Activated naive CD4-positive, alpha-beta T cell treated with anti-CD3 and anti-CD28 coated beads, Interleukin-2, amount 50 U/mL, for 24 hours (primary cell): Measurements from ENCODE around the gene RFX8.

Experiments
- H3K27ac Mint-ChIP-seq: one replicate; pipeline ENCODE4 v1.8.0; 2021; ENCODE audit warnings: mild to moderate bottlenecking, mixed read lengths
- H3K27me3 Mint-ChIP-seq: one replicate; pipeline ENCODE4 v1.8.0; 2021; ENCODE audit warnings: mixed read lengths
- H3K36me3 Mint-ChIP-seq: one replicate; pipeline ENCODE4 v1.8.0; 2021; ENCODE audit warnings: mixed read lengths
- H3K4me1 Mint-ChIP-seq: one replicate; pipeline ENCODE4 v1.8.0; 2021; ENCODE audit warnings: mixed read lengths
- H3K4me3 Mint-ChIP-seq: one replicate; pipeline ENCODE4 v1.8.0; 2021; ENCODE audit warnings: mild to moderate bottlenecking, mixed read lengths
- H3K9me3 Mint-ChIP-seq: one replicate; pipeline ENCODE4 v1.8.0; 2021; ENCODE audit warnings: mixed read lengths

RFX8 gene

DNA sequence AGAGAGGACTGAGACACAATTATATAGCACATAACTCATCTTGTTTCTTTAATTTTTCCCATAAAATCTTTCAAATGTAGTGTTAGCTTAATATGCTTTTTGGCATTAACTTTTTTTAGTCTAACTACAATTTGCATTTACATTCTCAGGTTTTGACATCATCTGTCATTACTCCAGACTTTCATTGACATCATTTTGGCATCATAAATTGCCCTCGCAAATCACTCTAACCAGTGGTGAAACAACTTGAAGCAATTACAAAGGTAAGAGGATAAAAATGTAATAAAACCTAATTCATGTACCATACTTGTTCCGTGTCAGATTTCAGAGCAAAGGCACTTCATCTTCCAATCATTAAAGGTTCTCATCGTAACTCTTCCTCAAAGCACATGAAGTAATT lies 41.4 kb downstream of the RFX8 start:
- no peaks in the 10 kb centered on the region for H3K9me3 Mint-ChIP-seq
- H3K27ac Mint-ChIP-seq = no peak overlapping the region
- H3K36me3 Mint-ChIP-seq = no peaks in the 10 kb centered on the region
- no peaks in the 10 kb centered on the region for H3K27me3 Mint-ChIP-seq
- H3K4me3 Mint-ChIP-seq = no peak overlapping the region
- no peaks in the 10 kb centered on the region for H3K4me1 Mint-ChIP-seq

DNA sequence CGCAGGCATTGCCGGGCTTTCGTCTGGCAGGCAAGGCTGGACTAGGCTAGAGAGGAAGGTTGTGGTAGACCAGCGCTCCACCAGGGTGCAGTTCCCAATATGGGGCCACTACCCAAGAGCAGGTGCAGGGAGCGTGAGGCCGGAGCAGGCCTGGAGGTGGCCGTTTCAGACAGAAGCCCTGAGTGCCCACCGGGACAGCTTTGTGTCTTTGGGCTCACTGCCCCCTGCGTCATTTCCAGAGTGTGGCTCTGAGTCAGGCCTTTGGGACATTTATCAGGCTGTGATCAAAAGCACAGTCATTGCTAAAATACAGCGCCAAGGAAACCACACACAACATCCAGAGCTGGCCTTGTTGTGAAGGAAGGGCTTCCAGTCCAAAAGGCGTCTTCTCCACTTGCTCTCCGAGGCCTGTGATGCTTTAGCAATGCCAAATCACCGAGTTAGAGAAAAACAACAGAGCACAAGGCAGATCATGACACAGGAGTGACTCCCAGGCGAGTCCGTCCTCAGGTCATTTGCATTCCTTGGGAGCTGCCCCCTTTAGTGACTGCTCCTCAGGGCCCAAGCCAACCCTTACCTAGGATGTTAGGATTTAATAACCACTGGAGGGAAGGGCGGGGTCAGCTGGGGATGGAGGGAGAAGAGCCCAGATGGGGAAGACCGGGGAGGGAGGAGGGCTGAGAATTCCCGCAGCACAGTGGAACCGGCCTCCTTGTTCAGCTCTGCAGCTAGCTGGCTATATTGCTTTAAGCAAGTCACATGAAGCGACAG lies 42.3 kb downstream of the RFX8 start:
- Mint-ChIP-seq H3K27ac (no peak overlapping the region), H3K9me3 (no peaks in the 10 kb centered on the region), H3K4me3 (no peak overlapping the region)

DNA sequence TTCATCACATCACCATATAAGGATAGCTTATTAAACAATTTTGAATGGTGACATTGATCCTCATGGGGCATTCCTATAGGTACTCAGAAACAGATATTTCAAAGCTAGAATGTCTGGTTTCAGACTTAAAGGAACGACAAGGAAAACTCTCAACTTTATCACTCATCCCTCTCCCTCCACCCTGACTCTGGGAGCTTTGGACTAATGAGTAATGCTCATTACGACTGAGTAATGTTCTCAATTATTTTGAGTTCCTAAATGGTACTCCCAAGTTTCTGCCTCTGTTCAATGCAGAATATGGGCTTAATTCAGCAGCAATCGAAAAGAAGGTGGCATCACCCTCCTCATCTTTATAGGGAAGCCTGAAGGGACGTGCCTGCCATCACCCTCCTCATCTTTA lies 43.4 kb downstream of the RFX8 start:
- Mint-ChIP-seq H3K27me3 (no peaks in the 10 kb centered on the region), H3K4me3 (no peak overlapping the region), H3K9me3 (no peaks in the 10 kb centered on the region), H3K36me3 (no peaks in the 10 kb centered on the region), H3K4me1 (no peaks in the 10 kb centered on the region), H3K27ac (no peak overlapping the region)

More for the DNA sequence above, 42.3 kb downstream of the RFX8 start:
- H3K27me3 Mint-ChIP-seq = no peaks in the 10 kb centered on the region
- H3K36me3 Mint-ChIP-seq = no peaks in the 10 kb centered on the region
- no peaks in the 10 kb centered on the region for H3K4me1 Mint-ChIP-seq

GRCh38 chr2:101430156-101430555 lies 44.8 kb downstream of the RFX8 start:
- no peaks in the 10 kb centered on the region for H3K9me3 Mint-ChIP-seq

DNA sequence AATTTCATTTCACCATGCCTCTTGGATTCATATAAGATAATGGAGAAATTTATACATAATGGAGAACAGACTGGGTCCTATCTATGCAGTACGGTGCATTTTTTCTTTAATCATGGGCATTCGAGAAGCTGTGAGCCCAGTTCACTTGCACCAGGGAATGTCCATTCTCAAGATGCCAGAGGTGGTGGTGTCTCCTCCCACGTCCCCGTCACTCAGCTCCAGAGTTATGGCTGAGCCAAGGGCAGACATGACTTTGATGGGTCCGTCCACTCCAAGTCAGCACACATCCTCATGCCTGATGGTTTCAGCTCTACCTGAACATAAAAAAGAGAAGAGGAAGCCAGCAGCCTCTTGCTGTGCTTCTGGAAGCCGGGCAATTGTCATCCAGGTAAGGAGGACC lies 45.5 kb downstream of the RFX8 start:
- Mint-ChIP-seq H3K36me3 (no peaks in the 10 kb centered on the region), H3K27me3 (no peaks in the 10 kb centered on the region), H3K27ac (no peak overlapping the region), H3K4me1 (no peaks in the 10 kb centered on the region), H3K4me3 (no peak overlapping the region), H3K9me3 (no peaks in the 10 kb centered on the region)

More at GRCh38 chr2:101430156-101430555, 44.8 kb downstream of the RFX8 start:
- no peaks in the 10 kb centered on the region for H3K27me3 Mint-ChIP-seq
- no peaks in the 10 kb centered on the region for H3K36me3 Mint-ChIP-seq
- H3K27ac Mint-ChIP-seq = no peak overlapping the region
- H3K4me3 Mint-ChIP-seq = no peak overlapping the region
- H3K4me1 Mint-ChIP-seq = no peaks in the 10 kb centered on the region

GRCh38 chr2:101428422-101429176 lies 46.3 kb downstream of the RFX8 start:
- H3K27ac Mint-ChIP-seq = no peak overlapping the region
- no peaks in the 10 kb centered on the region for H3K9me3 Mint-ChIP-seq
- no peaks in the 10 kb centered on the region for H3K4me1 Mint-ChIP-seq
- no peak overlapping the region for H3K4me3 Mint-ChIP-seq
- H3K36me3 Mint-ChIP-seq = no peaks in the 10 kb centered on the region
- no peaks in the 10 kb centered on the region for H3K27me3 Mint-ChIP-seq

DNA sequence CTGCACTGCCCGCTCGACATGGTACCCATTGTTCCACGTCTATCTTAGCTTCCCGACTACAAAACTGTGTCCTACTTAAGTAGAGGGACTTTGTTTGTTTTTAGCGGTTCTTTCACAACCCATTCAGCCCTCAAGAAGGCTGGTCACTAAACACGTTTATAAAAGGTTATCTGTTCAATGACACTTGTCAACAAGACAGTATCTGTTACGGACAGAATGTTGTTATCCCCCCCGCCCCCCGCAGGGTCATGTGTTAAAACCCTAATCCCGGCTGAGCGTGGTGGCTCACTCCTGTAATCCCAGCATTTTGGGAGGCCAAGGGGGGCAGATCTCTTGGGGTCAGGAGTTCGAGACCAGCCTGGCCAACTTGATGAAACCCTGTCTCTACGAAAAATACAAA lies 47.2 kb downstream of the RFX8 start:
- Mint-ChIP-seq H3K36me3 (no peaks in the 10 kb centered on the region), H3K4me3 (no peak overlapping the region), H3K27me3 (no peaks in the 10 kb centered on the region), H3K4me1 (no peaks in the 10 kb centered on the region), H3K27ac (no peak overlapping the region), H3K9me3 (no peaks in the 10 kb centered on the region)

DNA sequence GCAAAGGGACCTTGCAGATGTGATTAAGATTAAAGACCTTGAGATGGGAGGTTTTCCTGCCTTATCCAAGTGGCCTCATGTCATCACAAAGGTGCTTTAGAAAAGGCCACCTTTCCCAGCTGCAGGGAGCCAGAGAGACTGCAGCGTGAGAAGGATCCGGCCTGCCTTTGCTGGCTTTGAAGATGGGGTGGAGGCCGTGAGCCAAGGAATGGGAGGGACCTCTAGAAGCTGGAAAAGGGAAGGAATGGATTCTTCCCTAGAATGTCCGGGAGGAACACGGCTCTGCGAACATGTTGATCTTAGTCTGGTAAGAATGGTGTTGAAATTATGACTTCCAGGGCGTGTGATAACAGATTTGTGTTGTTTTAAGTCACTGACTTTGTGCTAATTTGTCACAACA lies 47.7 kb downstream of the RFX8 start:
- H3K36me3 Mint-ChIP-seq = no peaks in the 10 kb centered on the region
- no peak overlapping the region for H3K4me3 Mint-ChIP-seq
- H3K27ac Mint-ChIP-seq = no peak overlapping the region
- no peaks in the 10 kb centered on the region for H3K27me3 Mint-ChIP-seq
- no peaks in the 10 kb centered on the region for H3K9me3 Mint-ChIP-seq
- no peaks in the 10 kb centered on the region for H3K4me1 Mint-ChIP-seq

GRCh38 chr2:101426822-101427221 lies 48.1 kb downstream of the RFX8 start:
- Mint-ChIP-seq H3K9me3 (no peaks in the 10 kb centered on the region), H3K27ac (no peak overlapping the region), H3K36me3 (no peaks in the 10 kb centered on the region), H3K4me3 (no peak overlapping the region), H3K27me3 (no peaks in the 10 kb centered on the region), H3K4me1 (no peaks in the 10 kb centered on the region)

DNA sequence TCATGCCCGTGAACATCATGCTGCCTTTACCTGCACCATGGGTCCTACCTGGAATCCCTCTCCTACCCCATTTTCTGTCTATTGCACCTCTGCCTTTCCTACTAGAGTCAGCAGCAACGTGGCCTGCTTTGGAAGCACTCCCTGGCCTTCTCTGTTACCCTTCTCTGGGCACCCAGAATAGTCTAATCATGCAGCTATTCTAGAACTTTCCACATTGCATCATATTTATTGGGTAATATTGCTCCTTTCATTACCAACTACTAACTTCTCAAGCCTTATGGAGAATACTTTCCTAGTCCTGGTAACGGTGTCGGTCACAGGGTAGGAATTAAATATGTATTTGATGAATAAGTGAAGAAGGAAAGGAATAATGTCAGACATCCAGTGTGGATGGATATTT lies 54.3 kb downstream of the RFX8 start:
- no peak overlapping the region for H3K27ac Mint-ChIP-seq
- H3K27me3 Mint-ChIP-seq = no peaks in the 10 kb centered on the region
- no peaks in the 10 kb centered on the region for H3K9me3 Mint-ChIP-seq
- peaks cover 5% of the 10 kb centered on the region for H3K4me1 Mint-ChIP-seq
- H3K36me3 Mint-ChIP-seq = no peaks in the 10 kb centered on the region
- no peak overlapping the region for H3K4me3 Mint-ChIP-seq

- H3K4me1 Mint-ChIP-seq = peaks cover 5% of the 10 kb centered on the region
- no peak overlapping the region for H3K27ac Mint-ChIP-seq
Observed at GRCh38 chr2:101419096-101419663, 55.7 kb downstream of the RFX8 start.

GRCh38 chr2:101418460-101419095 lies 56.3 kb downstream of the RFX8 start:
- Mint-ChIP-seq H3K27me3 (no peaks in the 10 kb centered on the region), H3K27ac (no peak overlapping the region), H3K4me1 (peaks cover 5% of the 10 kb centered on the region), H3K4me3 (no peak overlapping the region), H3K36me3 (peaks cover 2% of the 10 kb centered on the region), H3K9me3 (no peaks in the 10 kb centered on the region)

More at GRCh38 chr2:101419096-101419663, 55.7 kb downstream of the RFX8 start:
- Mint-ChIP-seq H3K4me3 (no peak overlapping the region), H3K9me3 (no peaks in the 10 kb centered on the region), H3K27me3 (no peaks in the 10 kb centered on the region), H3K36me3 (peaks cover 2% of the 10 kb centered on the region)

- Mint-ChIP-seq H3K9me3 (no peaks in the 10 kb centered on the region), H3K27me3 (no peaks in the 10 kb centered on the region), H3K36me3 (peaks cover 2% of the 10 kb centered on the region), H3K27ac (no peak overlapping the region), H3K4me3 (no peak overlapping the region), H3K4me1 (peaks cover 5% of the 10 kb centered on the region)
Observed at GRCh38 chr2:101416609-101417008, 58.3 kb downstream of the RFX8 start.

DNA sequence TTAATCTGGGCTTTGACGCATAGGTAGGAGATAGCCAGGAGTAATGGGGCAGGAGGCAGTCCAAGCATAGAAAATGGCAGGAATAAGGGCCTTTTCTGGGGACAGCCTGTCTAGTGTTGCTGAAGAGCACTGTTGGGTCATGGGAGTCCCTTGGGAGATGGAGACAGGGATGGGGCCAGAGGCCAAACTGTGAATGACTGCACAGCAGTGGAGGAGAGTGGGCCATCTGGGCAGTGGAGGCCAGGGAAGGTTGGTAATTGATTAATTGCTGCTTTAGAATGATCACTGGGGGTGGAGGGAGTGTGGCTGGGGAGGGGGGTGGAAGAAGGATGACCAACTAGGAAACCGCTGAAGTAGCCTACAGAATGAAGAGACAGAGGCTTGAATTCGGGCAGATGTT lies 59.0 kb downstream of the RFX8 start:
- Mint-ChIP-seq H3K4me1 (peaks cover 5% of the 10 kb centered on the region), H3K27ac (no peak overlapping the region), H3K4me3 (no peak overlapping the region), H3K27me3 (no peaks in the 10 kb centered on the region), H3K36me3 (peaks cover 2% of the 10 kb centered on the region), H3K9me3 (no peaks in the 10 kb centered on the region)

DNA sequence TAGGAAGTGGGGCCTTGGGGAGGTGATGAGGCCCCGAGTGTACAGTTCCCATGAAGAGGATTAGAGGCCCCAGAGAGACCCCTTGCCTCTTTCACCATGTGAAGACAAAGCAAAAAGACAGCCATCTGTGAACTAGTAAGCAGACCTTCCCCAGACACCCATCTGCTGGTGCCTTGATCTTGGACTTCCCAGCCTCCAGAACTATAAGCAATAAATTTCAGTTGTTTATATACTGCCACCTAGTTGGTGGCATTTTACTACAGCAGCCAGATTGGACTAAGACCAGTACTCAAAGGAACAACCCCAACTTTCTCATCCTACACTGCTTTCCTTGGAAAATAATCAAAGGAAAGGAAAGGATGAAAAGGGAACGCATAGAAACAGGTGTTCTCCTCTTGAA lies 59.7 kb downstream of the RFX8 start:
- peaks cover 2% of the 10 kb centered on the region for H3K36me3 Mint-ChIP-seq
- no peak overlapping the region for H3K4me3 Mint-ChIP-seq
- H3K4me1 Mint-ChIP-seq = peaks cover 5% of the 10 kb centered on the region

More for the DNA sequence above, 59.7 kb downstream of the RFX8 start:
- no peak overlapping the region for H3K27ac Mint-ChIP-seq
- H3K27me3 Mint-ChIP-seq = no peaks in the 10 kb centered on the region
- no peaks in the 10 kb centered on the region for H3K9me3 Mint-ChIP-seq
